ENCODE data around the gene GOLGA6L26. TPM values are rescaled to one million over a fixed set of nuclear protein-coding genes. Genes with fewer than 3 reads are reported as not detected.
"Not testable (repeated sequence)": the region's sequence is repeated elsewhere in the genome, so short reads cannot be mapped to it uniquely, and the experiment has no call there.

Gene GOLGA6L26
- total RNA-seq, 1 experiment from 2014 or later, result not detected

DNA sequence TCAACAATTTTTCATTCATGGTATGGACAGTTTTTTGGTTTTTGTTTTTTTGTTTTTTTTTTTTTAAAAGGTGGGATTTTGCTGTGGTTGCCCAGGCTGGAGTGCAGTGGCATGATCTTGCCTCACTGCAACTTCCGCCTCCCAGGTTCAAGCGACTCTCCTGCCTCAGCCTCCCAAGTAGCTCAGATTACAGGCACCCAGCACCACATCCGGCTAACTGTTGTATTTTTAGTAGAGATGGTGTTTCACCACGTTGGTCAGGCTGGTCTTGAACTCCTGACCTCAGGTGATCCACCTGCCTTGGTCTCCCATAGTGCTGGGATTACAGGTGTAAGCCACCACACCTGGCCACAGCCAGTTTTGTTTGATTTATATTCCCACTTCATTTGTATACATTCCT lies 37.1 kb upstream of the GOLGA6L26 start:
- H3K27me3 ChIP-seq (ENCODE audit: insufficient read depth, low read length); H3K9me2 ChIP-seq (ENCODE audit: insufficient read depth); H4K20me1 ChIP-seq (ENCODE audit: insufficient read depth); H3K36me3 ChIP-seq (ENCODE audit: control insufficient read depth in 1 of 2, insufficient read depth in 2 of 2, low read length in 2 of 2); POLR2A ChIA-PET; RAD21 ChIA-PET (ENCODE audit: low non-redundant PET in 1 of 2, low total read pairs in 2 of 2, uncharacterized antibody in 2 of 2, unreplicated experiment in 2 of 2); CTCF ChIA-PET; H3K4me1 ChIP-seq (ENCODE audit: control insufficient read depth in 1 of 2, insufficient read depth in 2 of 2, low read length in 2 of 2); ATAC-seq; intact Hi-C loops (cut with micrococcal nuclease); H3K79me2 ChIP-seq (ENCODE audit: insufficient read depth, low read length); H3K4me2 ChIP-seq (ENCODE audit: low read length); H2AFZ ChIP-seq (ENCODE audit: low read depth, low read length, poor library complexity, severe bottlenecking); DNase-seq (ENCODE audit: low read depth, low spot score); BruUV-seq (replicated peaks); H3K4me3 ChIP-seq (replicated peaks in 1 of 2; ENCODE audit: low read depth in 1 of 2, low read length in 2 of 2); H3K9ac ChIP-seq (ENCODE audit: low read length); H3K27ac ChIP-seq (ENCODE audit: low read depth, low read length); H3K9me3 ChIP-seq (ENCODE audit: control insufficient read depth in 1 of 2, insufficient read depth in 1 of 2, low read depth in 1 of 2, low read length in 2 of 2): not testable (repeated sequence)

DNA sequence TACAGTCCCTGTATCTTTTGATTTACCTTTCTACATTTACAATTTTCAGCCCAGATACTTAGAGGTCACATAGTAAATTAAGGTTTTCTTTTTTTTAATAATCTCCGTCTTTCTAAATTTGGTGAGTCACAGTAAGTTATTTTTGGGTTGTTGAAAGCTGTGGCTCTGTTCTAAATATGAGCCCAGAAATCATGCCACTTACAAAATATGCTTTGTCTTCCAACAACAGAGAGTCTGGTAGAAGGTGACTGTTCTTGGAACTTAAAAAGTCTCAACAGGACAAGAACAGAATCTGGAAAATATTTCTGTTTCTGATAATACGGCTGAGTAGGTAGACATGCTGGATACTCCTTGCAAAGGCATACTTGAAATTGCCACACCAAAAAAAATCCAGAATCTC lies 36.6 kb upstream of the GOLGA6L26 start:
- no peak overlapping the region for H3K4me2 ChIP-seq (ENCODE audit: low read length)
- H3K79me2 ChIP-seq (ENCODE audit: insufficient read depth, low read length), result no peaks in the 10 kb centered on the region
- H3K4me3 ChIP-seq (replicated peaks in 1 of 2; ENCODE audit: low read depth in 1 of 2, low read length in 2 of 2), result no peak overlapping the region
- H2AFZ ChIP-seq (ENCODE audit: low read depth, low read length, poor library complexity, severe bottlenecking), result no peak overlapping the region
- DNase-seq (ENCODE audit: low read depth, low spot score) (no peak), ATAC-seq (no peak)
- no peak for TF ChIP-seq JUND (IDR thresholded peaks at IDR 0.05)
- TF ChIP-seq EZH2phosphoT487 (IDR thresholded peaks at IDR 0.05; ENCODE audit: borderline replicate concordance), result no peak
- TF ChIP-seq POLR2A (IDR thresholded peaks at IDR 0.05; ENCODE audit: borderline replicate concordance, extremely low read depth, insufficient read depth, insufficient read length), result no peak
- no peak for TF ChIP-seq POLR2AphosphoS5 (IDR thresholded peaks at IDR 0.05; ENCODE audit: low read depth, low read length)
- TF ChIP-seq REST (IDR thresholded peaks at IDR 0.05; ENCODE audit: low read depth), result no peak
- TF ChIP-seq ZBTB33 (IDR thresholded peaks at IDR 0.05; ENCODE audit: extremely low read depth, insufficient replicate concordance, low read length), result no peak
- TF ChIP-seq ZNF274 (IDR thresholded peaks at IDR 0.05; ENCODE audit: low read depth, low read length), result no peak
- TF ChIP-seq MAX (IDR thresholded peaks at IDR 0.05), result no peak
- TF ChIP-seq CTCF (IDR thresholded peaks at IDR 0.05 in 2 of 3, conservative IDR thresholded peaks at IDR 0.05 in 1 of 3; ENCODE audit: borderline replicate concordance in 1 of 3, insufficient read depth in 1 of 3, low read depth in 2 of 3, low read length in 2 of 3), result no peak
- no peak for TF ChIP-seq YY1 (IDR thresholded peaks at IDR 0.05; ENCODE audit: extremely low read depth, insufficient replicate concordance, low read depth, low read length)
- no peak for TF ChIP-seq CEBPB (IDR thresholded peaks at IDR 0.05; ENCODE audit: low read depth)
- no peak for TF ChIP-seq ELF1 (IDR thresholded peaks at IDR 0.05; ENCODE audit: borderline replicate concordance, low read depth)
- ChIA-PET POLR2A (no interaction called here), RAD21 (ENCODE audit: low non-redundant PET in 1 of 2, low total read pairs in 2 of 2, uncharacterized antibody in 2 of 2, unreplicated experiment in 2 of 2) (no interaction called here), CTCF (no interaction called here)
- no peaks in the 10 kb centered on the region for H3K4me1 ChIP-seq (ENCODE audit: control insufficient read depth in 1 of 2, insufficient read depth in 2 of 2, low read length in 2 of 2)
- no peaks in the 10 kb centered on the region for H3K36me3 ChIP-seq (ENCODE audit: control insufficient read depth in 1 of 2, insufficient read depth in 2 of 2, low read length in 2 of 2)
- no peaks in the 10 kb centered on the region for H4K20me1 ChIP-seq (ENCODE audit: insufficient read depth)
- no peaks in the 10 kb centered on the region for H3K27me3 ChIP-seq (ENCODE audit: insufficient read depth, low read length)
- H3K9me2 ChIP-seq (ENCODE audit: insufficient read depth), result no peaks in the 10 kb centered on the region
- no peaks in the 10 kb centered on the region for H3K9me3 ChIP-seq (ENCODE audit: control insufficient read depth in 1 of 2, insufficient read depth in 1 of 2, low read depth in 1 of 2, low read length in 2 of 2)
- BruUV-seq (replicated peaks), result no TSS peak
- no peak overlapping the region for H3K27ac ChIP-seq (ENCODE audit: low read depth, low read length)
- no peak overlapping the region for H3K9ac ChIP-seq (ENCODE audit: low read length)
- intact Hi-C loops (cut with micrococcal nuclease), result no loop called here

Measured in HCT116 (cell line).